Measurements from ENCODE around the gene CYP3A5. TPM values are rescaled to one million over a fixed set of nuclear protein-coding genes. Genes with fewer than 3 reads are reported as not detected.
A peak's percentile ranks its signal among the peaks of the same experiment; 100 is the strongest.

CYP3A5 gene
- polyA plus RNA-seq, 1 donor (not counting 4 experiments of a cell fraction or from before 2014, with no cell fraction given): 3.4 TPM

- Histone ChIP-seq H3K9me1 (ENCODE audit: control insufficient read depth, extremely low read depth, insufficient read depth, low read length) (no peaks in the 10 kb centered on the region), H3K9me3 (ENCODE audit: control insufficient read depth, low read depth, low read length) (no peaks in the 10 kb centered on the region), H3K4me3 (ENCODE audit: control insufficient read depth in 2 of 3, extremely low read depth in 1 of 3, insufficient read depth in 2 of 3, low read depth in 1 of 3, low read length in 3 of 3) (peak overlapping the region in 2 of 3 experiments; percentile 7 to 19), H3K4me1 (ENCODE audit: control insufficient read depth, extremely low read depth, insufficient read depth, low read length) (peaks cover 10% of the 10 kb centered on the region), H3K27me3 (ENCODE audit: control insufficient read depth, extremely low read depth, insufficient read depth, low read length) (no peaks in the 10 kb centered on the region), H3K79me2 (ENCODE audit: control insufficient read depth, insufficient read depth, low read length) (no peaks in the 10 kb centered on the region), H2AFZ (ENCODE audit: control insufficient read depth, low read length) (peak overlapping the region; percentile 29), H4K20me1 (ENCODE audit: control insufficient read depth, extremely low read depth, insufficient read depth, low read length) (no peaks in the 10 kb centered on the region), H3K9ac (ENCODE audit: control insufficient read depth, extremely low read depth, insufficient read depth, low read length) (no peak overlapping the region), H3K36me3 (ENCODE audit: control insufficient read depth in 2 of 2, extremely low read depth in 1 of 2, insufficient read depth in 2 of 2, low read length in 2 of 2) (no peaks in the 10 kb centered on the region), H3K4me2 (ENCODE audit: control insufficient read depth, extremely low read depth, insufficient read depth, low read depth, low read length) (peak overlapping the region; percentile 59), H3K27ac (ENCODE audit: control insufficient read depth, insufficient read depth, low read length) (peak overlapping the region; percentile 13)
- TF ChIP-seq CTCF (optimal IDR thresholded peaks at IDR 0.05 in 1 of 3, IDR thresholded peaks at IDR 0.05 in 1 of 3, conservative IDR thresholded peaks at IDR 0.05 in 1 of 3; ENCODE audit: extremely low read depth in 1 of 3, insufficient read depth in 2 of 3, low read length in 3 of 3) (no peak), EZH2 (IDR thresholded peaks at IDR 0.05; ENCODE audit: low read length) (no peak)
- DNase-seq (ENCODE audit: low read depth, low spot score) (no peak), FAIRE-seq (peak; percentile 41)
- dilution Hi-C loops (cut with MboI; ENCODE audit: extremely low pct_ligation_motif_present, low sequenced_read_pairs): no loop called here
Measured at GRCh38 chr7:99679032-99679399, 780 bp downstream of the CYP3A5 start.

GRCh38 chr7:99677648-99678045 lies 2.1 kb downstream of the CYP3A5 start:
- Histone ChIP-seq H3K4me1 (ENCODE audit: control insufficient read depth, extremely low read depth, insufficient read depth, low read length) (peaks cover 10% of the 10 kb centered on the region), H3K9ac (ENCODE audit: control insufficient read depth, extremely low read depth, insufficient read depth, low read length) (no peak overlapping the region), H3K27me3 (ENCODE audit: control insufficient read depth, extremely low read depth, insufficient read depth, low read length) (no peaks in the 10 kb centered on the region), H2AFZ (ENCODE audit: control insufficient read depth, low read length) (no peak overlapping the region), H3K27ac (ENCODE audit: control insufficient read depth, insufficient read depth, low read length) (no peak overlapping the region), H3K4me2 (ENCODE audit: control insufficient read depth, extremely low read depth, insufficient read depth, low read depth, low read length) (no peak overlapping the region), H3K79me2 (ENCODE audit: control insufficient read depth, insufficient read depth, low read length) (no peaks in the 10 kb centered on the region), H3K9me1 (ENCODE audit: control insufficient read depth, extremely low read depth, insufficient read depth, low read length) (no peaks in the 10 kb centered on the region), H4K20me1 (ENCODE audit: control insufficient read depth, extremely low read depth, insufficient read depth, low read length) (no peaks in the 10 kb centered on the region), H3K9me3 (ENCODE audit: control insufficient read depth, low read depth, low read length) (no peaks in the 10 kb centered on the region), H3K36me3 (ENCODE audit: control insufficient read depth in 2 of 2, extremely low read depth in 1 of 2, insufficient read depth in 2 of 2, low read length in 2 of 2) (peaks cover 0 to 2% of the 10 kb centered on the region in 2 experiments), H3K4me3 (ENCODE audit: control insufficient read depth in 2 of 3, extremely low read depth in 1 of 3, insufficient read depth in 2 of 3, low read depth in 1 of 3, low read length in 3 of 3) (no peak overlapping the region)
- dilution Hi-C loops (cut with MboI; ENCODE audit: extremely low pct_ligation_motif_present, low sequenced_read_pairs): no loop called here
- DNase-seq (ENCODE audit: low read depth, low spot score) (no peak), FAIRE-seq (no peak)
- no peak for TF ChIP-seq EZH2 (IDR thresholded peaks at IDR 0.05; ENCODE audit: low read length)

GRCh38 chr7:99677013-99677647 lies 2.7 kb downstream of the CYP3A5 start:
- FAIRE-seq: no peak
- H3K36me3 ChIP-seq (ENCODE audit: control insufficient read depth in 2 of 2, extremely low read depth in 1 of 2, insufficient read depth in 2 of 2, low read length in 2 of 2): peaks cover 0 to 3% of the 10 kb centered on the region in 2 experiments
- DNase-seq (ENCODE audit: low read depth, low spot score): no peak
- TF ChIP-seq EZH2 (IDR thresholded peaks at IDR 0.05; ENCODE audit: low read length) (no peak), CTCF (optimal IDR thresholded peaks at IDR 0.05 in 1 of 3, IDR thresholded peaks at IDR 0.05 in 1 of 3, conservative IDR thresholded peaks at IDR 0.05 in 1 of 3; ENCODE audit: extremely low read depth in 1 of 3, insufficient read depth in 2 of 3, low read length in 3 of 3) (no peak)
- H3K9me3 ChIP-seq (ENCODE audit: control insufficient read depth, low read depth, low read length): no peaks in the 10 kb centered on the region
- H4K20me1 ChIP-seq (ENCODE audit: control insufficient read depth, extremely low read depth, insufficient read depth, low read length): no peaks in the 10 kb centered on the region
- dilution Hi-C loops (cut with MboI; ENCODE audit: extremely low pct_ligation_motif_present, low sequenced_read_pairs): no loop called here
- H3K4me1 ChIP-seq (ENCODE audit: control insufficient read depth, extremely low read depth, insufficient read depth, low read length): peaks cover 10% of the 10 kb centered on the region
- H3K9me1 ChIP-seq (ENCODE audit: control insufficient read depth, extremely low read depth, insufficient read depth, low read length): no peaks in the 10 kb centered on the region
- no peak overlapping the region for H3K9ac ChIP-seq (ENCODE audit: control insufficient read depth, extremely low read depth, insufficient read depth, low read length)
- H2AFZ ChIP-seq (ENCODE audit: control insufficient read depth, low read length): no peak overlapping the region
- H3K27ac ChIP-seq (ENCODE audit: control insufficient read depth, insufficient read depth, low read length): no peak overlapping the region
- no peak overlapping the region for H3K4me2 ChIP-seq (ENCODE audit: control insufficient read depth, extremely low read depth, insufficient read depth, low read depth, low read length)
- no peaks in the 10 kb centered on the region for H3K79me2 ChIP-seq (ENCODE audit: control insufficient read depth, insufficient read depth, low read length)
- H3K27me3 ChIP-seq (ENCODE audit: control insufficient read depth, extremely low read depth, insufficient read depth, low read length): no peaks in the 10 kb centered on the region
- no peak overlapping the region for H3K4me3 ChIP-seq (ENCODE audit: control insufficient read depth in 2 of 3, extremely low read depth in 1 of 3, insufficient read depth in 2 of 3, low read depth in 1 of 3, low read length in 3 of 3)

Measured in keratinocyte (primary cell).